Type B pancreatic cell (in vitro differentiated cells): ENCODE data around the gene MANSC4. TPM values are rescaled to one million over a fixed set of nuclear protein-coding genes. Genes with fewer than 3 reads are reported as not detected.
A peak's percentile ranks its signal among the peaks of the same experiment; 100 is the strongest.

Experiments
- DNase-seq: peaks from one replicate; pipeline ENCODE4 v3.0.0; 2021; ENCODE audit warnings: mixed read lengths; ENCODE audit not compliant: unreplicated experiment; ENCODE audit errors: extremely low spot score
- H3K27ac Mint-ChIP-seq: 2 replicates; pipeline ENCODE4 v1.8.0; 2021; ENCODE audit warnings: mild to moderate bottlenecking, mixed read lengths
- H3K27me3 Mint-ChIP-seq: 2 replicates; pipeline ENCODE4 v1.8.0; 2021; ENCODE audit warnings: mixed read lengths
- H3K36me3 Mint-ChIP-seq: 2 replicates; pipeline ENCODE4 v1.8.0; 2021; ENCODE audit warnings: mixed read lengths
- H3K4me1 Mint-ChIP-seq: one replicate; pipeline ENCODE4 v1.8.0; 2021; ENCODE audit warnings: mixed read lengths; ENCODE audit not compliant: unreplicated experiment
- H3K4me3 Mint-ChIP-seq: 2 replicates; pipeline ENCODE4 v1.8.0; 2021; ENCODE audit warnings: mild to moderate bottlenecking, mixed read lengths
- H3K9me3 Mint-ChIP-seq: 2 replicates; pipeline ENCODE4 v1.8.0; 2021; ENCODE audit warnings: mixed read lengths
- CTCF ChIP-seq: fragments of 200-600 bp; sonication (generic); conservative IDR thresholded peaks from 2 replicates; pipeline ENCODE4 v1.5.0; 2021; ENCODE audit warnings: antibody characterized with exemption, mild to moderate bottlenecking
- long read RNA-seq: library from polyadenylated mRNA; unstranded; transcript quantifications from one replicate; pipeline ENCODE4 v2.0.0, GENCODE V29; 2020
- total RNA-seq: library from RNA; stranded (reverse); gene quantifications from 2 replicates; pipeline ENCODE4 v1.2.1, GENCODE V29; 2021; ENCODE audit warnings: low replicate concordance

The MANSC4 gene
- 0.36 TPM in 1 of 2 replicates, not detected in the other for total RNA-seq
- long read RNA-seq, partial matches to known transcripts, result 1 of 3 reads
- long read RNA-seq, other reads (novel, unspliced or antisense), result 1 of 3 reads

GRCh38 chr12:27779920-27780611, at the start of gene MANSC4, which contains the start of gene KLHL42:
TSS of gene MANSC4 (minus strand) at chr12:27780236. CDS start at chr12:27771276, 8,960 bp downstream.
TSS of gene KLHL42 (plus strand) at chr12:27780233. CDS start at chr12:27780331, 98 bp downstream.
- peak; percentile 21 for TF ChIP-seq CTCF
- Mint-ChIP-seq H3K4me1 (peaks cover 21% of the 10 kb centered on the region), H3K27ac (peak within 1 kb of the TSS; percentile 90), H3K36me3 (peaks cover 35% of the 10 kb centered on the region), H3K4me3 (peak within 1 kb of the TSS; percentile 92), H3K9me3 (no peaks in the 10 kb centered on the region), H3K27me3 (no peaks in the 10 kb centered on the region)
- DNase-seq, result peak; percentile 83

- Mint-ChIP-seq H3K36me3 (no peaks in the 10 kb centered on the region), H3K27me3 (peaks cover 23% of the 10 kb centered on the region), H3K4me1 (no peaks in the 10 kb centered on the region), H3K9me3 (no peaks in the 10 kb centered on the region), H3K27ac (no peak overlapping the region), H3K4me3 (no peak overlapping the region)
- DNase-seq, result no peak
- TF ChIP-seq CTCF, result no peak
These were observed 48.2 kb upstream of the MANSC4 start for GRCh38 chr12:27828196-27828595.

DNA sequence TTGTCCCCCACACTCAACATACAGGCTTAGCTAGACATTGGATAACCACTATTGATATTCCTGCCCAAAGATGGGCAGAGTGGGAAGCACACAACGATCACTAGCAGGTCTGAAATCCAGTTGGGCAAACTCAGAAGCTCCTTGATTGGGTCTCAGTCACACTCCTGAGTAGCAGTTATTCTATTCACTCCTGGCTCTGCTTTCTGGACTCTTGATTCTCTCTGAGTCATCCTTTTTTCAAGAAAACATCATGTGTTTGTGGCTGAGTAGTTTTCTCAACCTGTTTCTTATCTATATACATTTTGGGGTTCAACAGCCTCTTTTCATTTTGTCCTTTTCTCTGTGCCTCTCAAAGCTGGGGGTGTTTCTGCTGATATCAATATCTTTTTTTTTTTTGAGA, 46.0 kb upstream of the MANSC4 start:
- H3K36me3 Mint-ChIP-seq, result no peaks in the 10 kb centered on the region
- peaks cover 33% of the 10 kb centered on the region for H3K27me3 Mint-ChIP-seq
- no peak overlapping the region for H3K4me3 Mint-ChIP-seq
- DNase-seq, result no peak
- H3K4me1 Mint-ChIP-seq, result no peaks in the 10 kb centered on the region
- H3K27ac Mint-ChIP-seq, result no peak overlapping the region
- H3K9me3 Mint-ChIP-seq, result no peaks in the 10 kb centered on the region
- TF ChIP-seq CTCF, result no peak

- Mint-ChIP-seq H3K27ac (no peak overlapping the region), H3K27me3 (peaks cover 29% of the 10 kb centered on the region), H3K9me3 (no peaks in the 10 kb centered on the region), H3K36me3 (no peaks in the 10 kb centered on the region), H3K4me3 (no peak overlapping the region), H3K4me1 (no peaks in the 10 kb centered on the region)
- DNase-seq, result no peak
- TF ChIP-seq CTCF, result no peak
These were observed 44.2 kb upstream of the MANSC4 start for GRCh38 chr12:27824126-27824842.

GRCh38 chr12:27823038-27823437, 43.0 kb upstream of the MANSC4 start:
- Mint-ChIP-seq H3K4me3 (no peak overlapping the region), H3K36me3 (no peaks in the 10 kb centered on the region), H3K27me3 (peaks cover 28% of the 10 kb centered on the region), H3K9me3 (no peaks in the 10 kb centered on the region), H3K4me1 (no peaks in the 10 kb centered on the region), H3K27ac (no peak overlapping the region)
- TF ChIP-seq CTCF, result no peak
- DNase-seq, result no peak
